H9 (cell line): ENCODE results near the gene SBK3. TPM values are rescaled to one million over a fixed set of nuclear protein-coding genes. Genes with fewer than 3 reads are reported as not detected.

Source experiments
- DNase-seq: peaks from one replicate; pipeline ENCODE4 v3.0.0-alpha.2; 2017
- H2AFZ ChIP-seq: one replicate; pipeline ENCODE4 v1.6.1; 2013; ENCODE audit warnings: mild to moderate bottlenecking, low read length, control low read depth, moderate library complexity
- H2AK5ac ChIP-seq: 2 replicates; pipeline ENCODE4 v1.6.1; 2013; ENCODE audit warnings: low read length, control low read depth, mixed read lengths; ENCODE audit not compliant: insufficient read length
- H2BK120ac ChIP-seq: one replicate; pipeline ENCODE4 v1.6.1; 2013; ENCODE audit warnings: low read depth, mild to moderate bottlenecking, low read length, control low read depth, inconsistent platforms; ENCODE audit not compliant: poor library complexity, severe bottlenecking
- H2BK12ac ChIP-seq: 2 replicates; pipeline ENCODE4 v1.6.1; 2013; ENCODE audit warnings: low read length, control low read depth, mixed read lengths, low read depth; ENCODE audit not compliant: insufficient read length
- H2BK15ac ChIP-seq: 2 replicates; pipeline ENCODE4 v1.6.1; 2013; ENCODE audit warnings: low read depth, low read length, control low read depth
- H2BK20ac ChIP-seq: one replicate; pipeline ENCODE4 v1.6.1; 2013; ENCODE audit warnings: low read depth, mild to moderate bottlenecking, low read length, control low read depth, inconsistent platforms; ENCODE audit not compliant: poor library complexity, severe bottlenecking
- H2BK5ac ChIP-seq: 2 replicates; pipeline ENCODE4 v1.6.1; 2013; ENCODE audit warnings: low read length, control low read depth, mixed read lengths; ENCODE audit not compliant: insufficient read length
- H3K14ac ChIP-seq: 2 replicates; pipeline ENCODE4 v1.6.1; 2013; ENCODE audit warnings: low read length, control low read depth; ENCODE audit not compliant: insufficient read depth
- H3K18ac ChIP-seq: 2 replicates; pipeline ENCODE4 v1.6.1; 2013; ENCODE audit warnings: low read depth, mild to moderate bottlenecking, mixed read lengths, low read length, control low read depth; ENCODE audit not compliant: insufficient read length
- H3K23ac ChIP-seq: 2 replicates; pipeline ENCODE4 v1.6.1; 2013; ENCODE audit warnings: low read length, control low read depth, mixed read lengths, low read depth; ENCODE audit not compliant: insufficient read length
- H3K23me2 ChIP-seq: 2 replicates; pipeline ENCODE4 v1.6.1; 2013; ENCODE audit warnings: low read depth, mild to moderate bottlenecking, mixed read lengths, low read length, control low read depth; ENCODE audit not compliant: insufficient read length, poor library complexity, severe bottlenecking
- H3K27ac ChIP-seq: 2 replicates; pipeline ENCODE4 v1.5.1; 2013; ENCODE audit warnings: low read length, control low read depth, mixed read lengths, low read depth; ENCODE audit not compliant: insufficient read length
- H3K27me3 ChIP-seq: 2 replicates; pipeline ENCODE4 v1.6.1; 2013; ENCODE audit warnings: low read length, control low read depth, inconsistent platforms; ENCODE audit not compliant: insufficient read depth
- H3K4ac ChIP-seq: 2 replicates; pipeline ENCODE4 v1.6.1; 2013; ENCODE audit warnings: low read depth, mild to moderate bottlenecking, control low read depth, inconsistent platforms, low read length, moderate library complexity
- H3K4me1 ChIP-seq: 2 replicates; pipeline ENCODE4 v1.6.1; 2013; ENCODE audit warnings: low read length, control low read depth, inconsistent platforms; ENCODE audit not compliant: insufficient read depth
- H3K4me2 ChIP-seq: 2 replicates; pipeline ENCODE4 v1.6.1; 2013; ENCODE audit warnings: low read length, control low read depth, mixed read lengths; ENCODE audit not compliant: insufficient read length, insufficient read depth
- H3K56ac ChIP-seq: 2 replicates; pipeline ENCODE4 v1.6.1; 2013; ENCODE audit warnings: low read depth, mild to moderate bottlenecking, mixed read lengths, low read length, control low read depth; ENCODE audit not compliant: insufficient read length
- H3K79me1 ChIP-seq: 2 replicates; pipeline ENCODE4 v1.6.1; 2013; ENCODE audit warnings: low read depth, mild to moderate bottlenecking, moderate library complexity, low read length, control low read depth, inconsistent platforms; ENCODE audit not compliant: insufficient read depth, poor library complexity, severe bottlenecking
- H3K79me2 ChIP-seq: 2 replicates; pipeline ENCODE4 v1.6.1; 2013; ENCODE audit warnings: low read length, control low read depth, inconsistent platforms; ENCODE audit not compliant: insufficient read depth
- H3K9ac ChIP-seq: 2 replicates; pipeline ENCODE4 v1.6.1; 2013; ENCODE audit warnings: low read length, control low read depth, mixed read lengths; ENCODE audit not compliant: insufficient read length; ENCODE audit errors: extremely low read depth
- H3K9me3 ChIP-seq: one replicate; pipeline ENCODE4 v1.6.1; 2013; ENCODE audit warnings: low read depth, low read length, inconsistent platforms; ENCODE audit not compliant: control insufficient read depth
- H3T11ph ChIP-seq: one replicate; pipeline ENCODE4 v1.6.1; 2013; ENCODE audit warnings: mild to moderate bottlenecking, low read length, control low read depth, inconsistent platforms
- H4K20me1 ChIP-seq: one replicate; pipeline ENCODE4 v1.6.1; 2013; ENCODE audit not compliant: control insufficient read depth, insufficient read length, insufficient read depth
- H4K5ac ChIP-seq: 2 replicates; pipeline ENCODE4 v1.6.1; 2013; ENCODE audit warnings: low read depth, mild to moderate bottlenecking, mixed read lengths, low read length, control low read depth; ENCODE audit not compliant: insufficient read length
- H4K8ac ChIP-seq: replicated peaks from 2 replicates; pipeline ENCODE4 v1.6.1; 2013; ENCODE audit warnings: low read length, control low read depth, mixed read lengths, low read depth; ENCODE audit not compliant: insufficient read length
- H4K91ac ChIP-seq: 2 replicates; pipeline ENCODE4 v1.6.1; 2013; ENCODE audit warnings: low read depth, mild to moderate bottlenecking, moderate library complexity, mixed read lengths, low read length, control low read depth; ENCODE audit not compliant: insufficient read length
- H3K27ac Mint-ChIP-seq, 3 experiments: 2 replicates in 2 of 3; 3 replicates in 1 of 3; pipeline ENCODE4 v1.8.0; 2020 to 2021; ENCODE audit warnings: mixed read lengths in 3 of 3, mild to moderate bottlenecking in 1 of 3, moderate library complexity in 1 of 3
- H3K27me3 Mint-ChIP-seq: 2 replicates; pipeline ENCODE4 v1.8.0; 2021; ENCODE audit warnings: low read depth, mild to moderate bottlenecking, moderate library complexity, mixed read lengths
- H3K36me3 Mint-ChIP-seq, 3 experiments: 2 replicates in 2 of 3; 3 replicates in 1 of 3; pipeline ENCODE4 v1.8.0; 2020 to 2021; ENCODE audit warnings: low read depth in 3 of 3, mixed read lengths in 3 of 3; ENCODE audit not compliant: insufficient read depth in 1 of 3
- H3K4me1 Mint-ChIP-seq, 2 experiments: 2 replicates each; pipeline ENCODE4 v1.8.0; 2020; ENCODE audit warnings: mixed read lengths in 2 of 2
- H3K4me3 Mint-ChIP-seq, 2 experiments: 2 replicates in 1 of 2; 3 replicates in 1 of 2; pipeline ENCODE4 v1.8.0; 2020 to 2021; ENCODE audit warnings: mild to moderate bottlenecking in 2 of 2, mixed read lengths in 2 of 2, moderate library complexity in 1 of 2
- H3K9me3 Mint-ChIP-seq, 2 experiments: 2 replicates in 1 of 2; 3 replicates in 1 of 2; pipeline ENCODE4 v1.8.0; 2020; ENCODE audit warnings: mild to moderate bottlenecking in 2 of 2, mixed read lengths in 2 of 2, moderate library complexity in 1 of 2
- CTCF ChIP-seq: fragments of 200-600 bp; sonication (generic); conservative IDR thresholded peaks from 3 replicates; pipeline ENCODE4 v1.8.0; 2021; ENCODE audit warnings: antibody characterized with exemption, mild to moderate bottlenecking
- WGBS: extraction: QIAGEN DNeasy Blood & Tissue Kit; methylation state at CpG from one replicate; pipeline ENCODE4 v1.1.7; 2013; ENCODE audit warnings: missing lambda C conversion rate, low lambda C conversion rate, mixed read lengths; ENCODE audit not compliant: insufficient read length; ENCODE audit errors: extremely low coverage; 5-methylcytosine and 5-hydroxymethylcytosine counted together
- total RNA-seq: library from RNA; stranded (reverse); gene quantifications from 2 replicates; pipeline ENCODE4 v1.2.1, GENCODE V29; 2021

The SBK3 gene
- total RNA-seq, 1 experiment from 2014 or later, result 0.70 TPM

GRCh38 chr19:55538132-55538531, 7.2 kb downstream of the SBK3 start:
- Histone ChIP-seq H3K4me1 (no peaks in the 10 kb centered on the region; the same call in 1 of the 2 replicates), H2BK15ac (no peak overlapping the region), H3K14ac (peak overlapping the region; percentile 80; the same call in 1 of the 2 replicates), H2BK5ac (no peak overlapping the region), H3K23me2 (no peaks in the 10 kb centered on the region), H2AK5ac (no peak overlapping the region), H3K18ac (peak overlapping the region; percentile 80), H3K4me2 (no peak overlapping the region), H2BK12ac (no peak overlapping the region), H3K27me3 (no peaks in the 10 kb centered on the region), H4K20me1 (peaks cover 2% of the 10 kb centered on the region), H2AFZ (no peak overlapping the region), H3T11ph (no peak overlapping the region), H3K79me1 (no peaks in the 10 kb centered on the region), H2BK120ac (peak overlapping the region; percentile 85), H3K56ac (no peak overlapping the region), H3K79me2 (no peaks in the 10 kb centered on the region), H2BK20ac (no peak overlapping the region), H4K8ac (no peak overlapping the region), H3K23ac (no peak overlapping the region), H3K4ac (no peak overlapping the region), H3K9ac (no peak overlapping the region), H4K5ac (no peak overlapping the region), H3K9me3 (no peaks in the 10 kb centered on the region), H3K27ac (no peak overlapping the region), H4K91ac (no peak overlapping the region)
- peak overlapping the region in 1 of 3 experiments; percentile 97; a peak in 1 of 7 replicates for H3K27ac Mint-ChIP-seq
- WGBS, result no CpG with 5 or more reads among the region's 5 CpGs
- H3K4me1 Mint-ChIP-seq, result peaks cover 4 to 36% of the 10 kb centered on the region in 2 experiments; a peak in 3 of 4 replicates
- TF ChIP-seq CTCF, result no peak
- DNase-seq, result no peak
- H3K36me3 Mint-ChIP-seq, result peaks cover 0 to 6% (median 0%) of the 10 kb centered on the region in 3 experiments; a peak in 1 of 7 replicates
- no peak overlapping the region for H3K4me3 Mint-ChIP-seq
- H3K27me3 Mint-ChIP-seq, result peaks cover 7% of the 10 kb centered on the region
- H3K9me3 Mint-ChIP-seq, result peaks cover 4 to 10% of the 10 kb centered on the region in 2 experiments; a peak in 3 of 5 replicates
